ENCODE results near the gene NPC1L1.

The NPC1L1 gene

GRCh38 chr7:44530990-44531389, 10.1 kb downstream of the NPC1L1 start:
- no peak overlapping the region for H3K9ac ChIP-seq (ENCODE audit: low read depth, low read length)
- H3K4me2 ChIP-seq (ENCODE audit: low read length), result no peak overlapping the region
- H3K36me3 ChIP-seq (ENCODE audit: insufficient read depth, low read length), result no peaks in the 10 kb centered on the region
- H3K4me3 ChIP-seq (ENCODE audit: low read length), result no peak overlapping the region
- H3K4me1 ChIP-seq (ENCODE audit: control insufficient read depth, insufficient read depth, low read length), result no peaks in the 10 kb centered on the region
- H3K27me3 ChIP-seq (ENCODE audit: control insufficient read depth, insufficient read depth, low read length), result peaks cover 8% of the 10 kb centered on the region
- H3K9me3 ChIP-seq (replicated peaks; ENCODE audit: low read length), result no peaks in the 10 kb centered on the region

DNA sequence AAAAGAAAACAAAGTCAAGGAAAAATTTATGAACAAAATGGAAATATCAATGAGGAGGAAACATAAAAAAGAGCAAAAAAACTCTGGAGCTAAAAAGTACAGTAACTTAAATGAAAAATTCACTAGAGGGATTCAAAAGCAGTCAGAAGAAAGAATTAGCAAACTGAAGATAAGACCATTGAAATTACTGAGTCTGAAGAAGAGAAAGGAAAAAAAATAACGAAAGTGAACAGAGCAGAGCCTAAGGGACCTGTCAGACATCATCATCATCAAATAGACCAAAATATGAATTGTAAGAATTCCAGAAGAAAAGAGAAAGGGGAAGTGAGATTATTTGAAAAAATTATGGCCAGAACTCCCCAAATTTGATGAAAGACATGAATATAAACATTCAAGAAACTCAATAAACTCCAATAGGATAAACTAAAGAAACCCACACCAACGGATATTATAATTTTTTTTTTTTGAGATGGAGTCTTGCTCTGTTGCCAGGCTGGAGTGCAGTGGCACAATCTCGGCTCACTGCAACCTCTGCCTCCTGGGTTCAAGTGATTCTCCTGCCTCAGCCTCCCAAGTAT, 16.2 kb downstream of the NPC1L1 start:
- H3K36me3 ChIP-seq (ENCODE audit: insufficient read depth, low read length), result no peaks in the 10 kb centered on the region
- H3K9ac ChIP-seq (ENCODE audit: low read depth, low read length), result no peak overlapping the region
- H3K4me1 ChIP-seq (ENCODE audit: control insufficient read depth, insufficient read depth, low read length), result no peaks in the 10 kb centered on the region

DNA sequence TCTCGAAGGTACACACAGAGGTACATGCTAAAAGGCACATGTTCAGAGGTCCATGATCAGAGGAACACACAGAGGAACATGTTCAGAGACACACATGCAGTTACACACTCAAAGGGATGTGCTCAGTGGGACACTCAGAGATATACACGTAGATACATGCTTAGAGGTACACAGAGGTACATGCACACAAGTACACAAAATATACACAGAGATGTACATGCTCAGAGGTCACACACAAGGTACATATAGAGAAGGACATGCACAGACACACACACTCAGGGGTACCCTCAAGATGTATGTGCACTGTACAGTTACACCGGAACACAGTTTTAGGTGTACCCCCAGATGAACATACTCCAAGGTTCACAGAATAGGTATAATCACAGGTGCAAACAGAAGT, 18.8 kb downstream of the NPC1L1 start:
- Histone ChIP-seq H3K4me1 (ENCODE audit: control insufficient read depth, insufficient read depth, low read length) (no peaks in the 10 kb centered on the region), H3K9me3 (replicated peaks; ENCODE audit: low read length) (no peaks in the 10 kb centered on the region), H3K36me3 (ENCODE audit: insufficient read depth, low read length) (no peaks in the 10 kb centered on the region), H3K27me3 (ENCODE audit: control insufficient read depth, insufficient read depth, low read length) (peaks cover 37% of the 10 kb centered on the region), H3K4me3 (ENCODE audit: low read length) (no peak overlapping the region), H3K4me2 (ENCODE audit: low read length) (no peak overlapping the region), H3K9ac (ENCODE audit: low read depth, low read length) (no peak overlapping the region)

More for the DNA sequence above, 16.2 kb downstream of the NPC1L1 start:
- no peak overlapping the region for H3K4me2 ChIP-seq (ENCODE audit: low read length)
- no peak overlapping the region for H3K4me3 ChIP-seq (ENCODE audit: low read length)
- H3K9me3 ChIP-seq (replicated peaks; ENCODE audit: low read length), result no peaks in the 10 kb centered on the region
- H3K27me3 ChIP-seq (ENCODE audit: control insufficient read depth, insufficient read depth, low read length), result peaks cover 36% of the 10 kb centered on the region

- Histone ChIP-seq H3K4me3 (ENCODE audit: low read length) (no peak overlapping the region), H3K9me3 (replicated peaks; ENCODE audit: low read length) (no peaks in the 10 kb centered on the region), H3K4me1 (ENCODE audit: control insufficient read depth, insufficient read depth, low read length) (no peaks in the 10 kb centered on the region), H3K36me3 (ENCODE audit: insufficient read depth, low read length) (no peaks in the 10 kb centered on the region), H3K9ac (ENCODE audit: low read depth, low read length) (no peak overlapping the region), H3K4me2 (ENCODE audit: low read length) (no peak overlapping the region), H3K27me3 (ENCODE audit: control insufficient read depth, insufficient read depth, low read length) (peaks cover 38% of the 10 kb centered on the region)
Measured at GRCh38 chr7:44521347-44522095, 19.6 kb downstream of the NPC1L1 start.

GRCh38 chr7:44520574-44520973, 20.6 kb downstream of the NPC1L1 start:
- Histone ChIP-seq H3K4me2 (ENCODE audit: low read length) (no peak overlapping the region), H3K36me3 (ENCODE audit: insufficient read depth, low read length) (no peaks in the 10 kb centered on the region), H3K27me3 (ENCODE audit: control insufficient read depth, insufficient read depth, low read length) (peaks cover 38% of the 10 kb centered on the region), H3K9me3 (replicated peaks; ENCODE audit: low read length) (no peaks in the 10 kb centered on the region), H3K4me3 (ENCODE audit: low read length) (no peak overlapping the region), H3K9ac (ENCODE audit: low read depth, low read length) (no peak overlapping the region), H3K4me1 (ENCODE audit: control insufficient read depth, insufficient read depth, low read length) (no peaks in the 10 kb centered on the region)

- H3K4me3 ChIP-seq (ENCODE audit: low read length), result no peak overlapping the region
- H3K27me3 ChIP-seq (ENCODE audit: control insufficient read depth, insufficient read depth, low read length), result peaks cover 38% of the 10 kb centered on the region
- H3K36me3 ChIP-seq (ENCODE audit: insufficient read depth, low read length), result no peaks in the 10 kb centered on the region
- no peaks in the 10 kb centered on the region for H3K4me1 ChIP-seq (ENCODE audit: control insufficient read depth, insufficient read depth, low read length)
- no peak overlapping the region for H3K9ac ChIP-seq (ENCODE audit: low read depth, low read length)
- H3K4me2 ChIP-seq (ENCODE audit: low read length), result no peak overlapping the region
- H3K9me3 ChIP-seq (replicated peaks; ENCODE audit: low read length), result no peaks in the 10 kb centered on the region
Measured at GRCh38 chr7:44519546-44519945, 21.6 kb downstream of the NPC1L1 start.

GRCh38 chr7:44518761-44519160, 22.4 kb downstream of the NPC1L1 start:
- H3K4me2 ChIP-seq (ENCODE audit: low read length), result no peak overlapping the region

GRCh38 chr7:44517175-44517574, 24.0 kb downstream of the NPC1L1 start:
- Histone ChIP-seq H3K36me3 (ENCODE audit: insufficient read depth, low read length) (no peaks in the 10 kb centered on the region), H3K9ac (ENCODE audit: low read depth, low read length) (no peak overlapping the region), H3K4me3 (ENCODE audit: low read length) (no peak overlapping the region), H3K4me1 (ENCODE audit: control insufficient read depth, insufficient read depth, low read length) (no peaks in the 10 kb centered on the region), H3K9me3 (replicated peaks; ENCODE audit: low read length) (no peaks in the 10 kb centered on the region), H3K4me2 (ENCODE audit: low read length) (no peak overlapping the region), H3K27me3 (ENCODE audit: control insufficient read depth, insufficient read depth, low read length) (peaks cover 24% of the 10 kb centered on the region)

More at GRCh38 chr7:44518761-44519160, 22.4 kb downstream of the NPC1L1 start:
- H3K9ac ChIP-seq (ENCODE audit: low read depth, low read length), result no peak overlapping the region
- no peaks in the 10 kb centered on the region for H3K9me3 ChIP-seq (replicated peaks; ENCODE audit: low read length)
- peaks cover 38% of the 10 kb centered on the region for H3K27me3 ChIP-seq (ENCODE audit: control insufficient read depth, insufficient read depth, low read length)
- H3K4me3 ChIP-seq (ENCODE audit: low read length), result no peak overlapping the region
- no peaks in the 10 kb centered on the region for H3K4me1 ChIP-seq (ENCODE audit: control insufficient read depth, insufficient read depth, low read length)
- H3K36me3 ChIP-seq (ENCODE audit: insufficient read depth, low read length), result no peaks in the 10 kb centered on the region

DNA sequence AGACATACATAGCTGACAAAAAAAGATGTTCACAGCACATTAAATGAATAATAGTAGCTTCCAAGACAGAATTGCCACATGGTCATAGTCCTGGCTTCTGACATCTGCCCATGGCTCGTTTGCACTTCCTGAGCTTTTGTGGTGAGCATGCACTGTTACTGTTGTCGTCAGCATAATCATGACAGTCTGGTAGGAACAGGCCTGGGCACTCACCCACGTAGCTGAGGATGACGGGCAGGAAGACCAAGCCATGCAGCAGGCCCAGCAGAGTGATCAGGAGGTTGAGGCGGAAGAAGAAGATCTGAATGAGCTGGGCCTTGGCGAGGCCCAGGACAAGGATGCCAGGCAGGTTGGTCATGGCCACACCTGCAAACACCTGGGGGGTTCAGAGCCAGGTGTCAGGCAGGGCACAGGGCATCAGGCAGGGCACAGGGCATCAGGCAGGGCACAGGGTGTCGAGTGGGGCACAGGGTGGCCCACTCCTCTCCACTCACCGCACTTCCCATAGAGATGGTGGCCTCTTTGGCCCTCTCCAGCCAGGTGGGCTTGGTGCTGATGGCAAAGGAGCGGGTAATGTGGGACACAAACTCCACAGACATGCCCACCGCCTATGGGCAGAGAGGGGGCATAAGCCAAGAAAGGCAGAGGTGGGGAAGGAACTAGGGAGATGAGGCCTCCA, 25.4 kb downstream of the NPC1L1 start:
- H3K9me3 ChIP-seq (replicated peaks; ENCODE audit: low read length), result no peaks in the 10 kb centered on the region
- no peak overlapping the region for H3K4me3 ChIP-seq (ENCODE audit: low read length)
- H3K4me1 ChIP-seq (ENCODE audit: control insufficient read depth, insufficient read depth, low read length), result no peaks in the 10 kb centered on the region
- H3K9ac ChIP-seq (ENCODE audit: low read depth, low read length), result no peak overlapping the region
- H3K4me2 ChIP-seq (ENCODE audit: low read length), result no peak overlapping the region
- no peaks in the 10 kb centered on the region for H3K36me3 ChIP-seq (ENCODE audit: insufficient read depth, low read length)
- peaks cover 22% of the 10 kb centered on the region for H3K27me3 ChIP-seq (ENCODE audit: control insufficient read depth, insufficient read depth, low read length)

DNA sequence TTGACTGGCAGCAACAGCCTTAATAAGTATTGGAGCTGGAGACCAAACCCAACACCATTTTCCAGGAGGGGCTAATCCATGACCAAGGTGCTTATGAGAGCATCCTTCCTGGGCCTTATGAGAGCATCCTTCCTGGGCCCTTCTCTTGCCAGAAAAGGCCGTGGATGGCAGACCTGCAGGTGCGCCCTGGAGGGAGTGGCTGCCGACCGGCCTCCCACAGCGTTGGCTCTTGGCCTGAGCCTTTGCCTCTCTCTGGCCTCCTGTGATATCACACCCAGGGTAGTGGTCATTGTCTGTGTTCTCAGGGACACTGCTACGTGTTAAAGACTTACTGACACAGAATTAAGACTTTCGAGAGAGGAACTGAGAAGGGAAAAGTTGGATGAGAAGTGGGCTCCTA, 28.4 kb downstream of the NPC1L1 start:
- no peaks in the 10 kb centered on the region for H3K4me1 ChIP-seq (ENCODE audit: control insufficient read depth, insufficient read depth, low read length)

GRCh38 chr7:44511863-44512468, 29.2 kb downstream of the NPC1L1 start:
- no peak overlapping the region for H3K9ac ChIP-seq (ENCODE audit: low read depth, low read length)
- peaks cover 28% of the 10 kb centered on the region for H3K27me3 ChIP-seq (ENCODE audit: control insufficient read depth, insufficient read depth, low read length)
- no peak overlapping the region for H3K4me2 ChIP-seq (ENCODE audit: low read length)
- H3K4me3 ChIP-seq (ENCODE audit: low read length), result no peak overlapping the region
- no peaks in the 10 kb centered on the region for H3K9me3 ChIP-seq (replicated peaks; ENCODE audit: low read length)
- H3K4me1 ChIP-seq (ENCODE audit: control insufficient read depth, insufficient read depth, low read length), result no peaks in the 10 kb centered on the region
- no peaks in the 10 kb centered on the region for H3K36me3 ChIP-seq (ENCODE audit: insufficient read depth, low read length)

More for the DNA sequence above, 28.4 kb downstream of the NPC1L1 start:
- Histone ChIP-seq H3K4me3 (ENCODE audit: low read length) (no peak overlapping the region), H3K9ac (ENCODE audit: low read depth, low read length) (no peak overlapping the region), H3K36me3 (ENCODE audit: insufficient read depth, low read length) (no peaks in the 10 kb centered on the region), H3K27me3 (ENCODE audit: control insufficient read depth, insufficient read depth, low read length) (peaks cover 27% of the 10 kb centered on the region), H3K4me2 (ENCODE audit: low read length) (no peak overlapping the region), H3K9me3 (replicated peaks; ENCODE audit: low read length) (no peaks in the 10 kb centered on the region)
